ENCODE results near the gene NOP9.

GRCh38 chr14:24254630-24255392, 44.8 kb upstream of the NOP9 start:
- TF ChIP-seq CTCF (IDR thresholded peaks at IDR 0.05; ENCODE audit: borderline replicate concordance, extremely low read depth, low read length, poor library complexity, severe bottlenecking), result no peak
- no peak for TF ChIP-seq EZH2 (IDR thresholded peaks at IDR 0.05; ENCODE audit: borderline replicate concordance, low read depth, low read length, severe bottlenecking)
